GM23338 (cell line): Measurements from ENCODE around the gene CASQ1.

Experiments
- CREB1 ChIP-seq: fragments of 250-450 bp; sonication (Bioruptor Pico); IDR thresholded peaks from 2 replicates; pipeline ENCODE4 v1.5.0; 2020; ENCODE audit warnings: low read depth, mild to moderate bottlenecking, moderate library complexity
- CTCF ChIP-seq, 2 experiments: fragments of 200-600 bp in 1 of 2; sonication (generic) in 1 of 2; conservative IDR thresholded peaks; 2 replicates each; pipeline versions ENCODE4 v1.5.1 to v1.6.1; 2016 to 2017; ENCODE audit warnings: antibody characterized with exemption in 2 of 2, low read depth in 2 of 2, mild to moderate bottlenecking in 2 of 2, moderate library complexity in 1 of 2
- ETS1 ChIP-seq: IDR thresholded peaks from 2 replicates; pipeline ENCODE4 v1.6.1; 2016; ENCODE audit warnings: antibody characterized with exemption
- EZH2 ChIP-seq: fragments of 200-600 bp; sonication (generic); IDR thresholded peaks from one replicate; pipeline ENCODE4 v1.8.0; 2017; ENCODE audit warnings: antibody characterized with exemption, mild to moderate bottlenecking, low read depth; ENCODE audit not compliant: unreplicated experiment
- EZH2phosphoT487 ChIP-seq: fragments of 200-600 bp; sonication (generic); IDR thresholded peaks from one replicate; pipeline ENCODE4 v1.8.1; 2018; ENCODE audit warnings: antibody characterized with exemption; ENCODE audit not compliant: unreplicated experiment
- JUNB ChIP-seq: IDR thresholded peaks from one replicate; pipeline ENCODE4 v1.6.1; 2016; ENCODE audit warnings: antibody characterized with exemption; ENCODE audit not compliant: unreplicated experiment
- NANOG ChIP-seq: IDR thresholded peaks from 2 replicates; pipeline ENCODE4 v1.6.1; 2016; ENCODE audit warnings: antibody characterized with exemption, borderline replicate concordance
- POLR2AphosphoS5 ChIP-seq: IDR thresholded peaks from 2 replicates; pipeline ENCODE4 v1.6.1; 2016; ENCODE audit warnings: antibody characterized with exemption, low read depth
- REST ChIP-seq: IDR thresholded peaks from one replicate; pipeline ENCODE4 v1.6.1; 2018; ENCODE audit warnings: antibody characterized with exemption; ENCODE audit not compliant: unreplicated experiment
- STAT1 ChIP-seq: IDR thresholded peaks from one replicate; pipeline ENCODE4 v1.6.1; 2016; ENCODE audit warnings: antibody characterized with exemption; ENCODE audit not compliant: unreplicated experiment
- ZNF114 ChIP-seq: fragments of 250-450 bp; sonication (Bioruptor Pico); IDR thresholded peaks from 2 replicates; pipeline ENCODE4 v1.5.0; 2020; ENCODE audit warnings: mild to moderate bottlenecking, moderate library complexity
- ZNF331 ChIP-seq: fragments of 250-450 bp; sonication (Bioruptor Pico); IDR thresholded peaks from 2 replicates; pipeline ENCODE4 v1.5.0; 2020; ENCODE audit warnings: low read depth, mild to moderate bottlenecking, moderate library complexity
- ZNF462 ChIP-seq: fragments of 250-450 bp; sonication (Bioruptor Pico); IDR thresholded peaks from 2 replicates; pipeline ENCODE4 v1.5.0; 2020; ENCODE audit warnings: mild to moderate bottlenecking, moderate library complexity

- TF ChIP-seq CTCF (conservative IDR thresholded peaks at IDR 0.05; ENCODE audit: low read depth in 2 of 2), result no peak
- TF ChIP-seq EZH2phosphoT487, result no peak
- TF ChIP-seq REST, result no peak
- no peak for TF ChIP-seq NANOG
- no peak for TF ChIP-seq POLR2AphosphoS5
- TF ChIP-seq EZH2, result no peak
- TF ChIP-seq JUNB, result no peak
- no peak for TF ChIP-seq ZNF331 (CRISPR knock-in tag)
- no peak for TF ChIP-seq ZNF462 (CRISPR knock-in tag)
- no peak for TF ChIP-seq CREB1 (CRISPR knock-in tag)
- TF ChIP-seq ZNF114 (CRISPR knock-in tag), result no peak
- TF ChIP-seq ETS1, result no peak
- no peak for TF ChIP-seq STAT1
These were observed 27.2 kb downstream of the CASQ1 start for GRCh38 chr1:160217481-160218051.
